ENCODE results near the gene PRM3.

DNA sequence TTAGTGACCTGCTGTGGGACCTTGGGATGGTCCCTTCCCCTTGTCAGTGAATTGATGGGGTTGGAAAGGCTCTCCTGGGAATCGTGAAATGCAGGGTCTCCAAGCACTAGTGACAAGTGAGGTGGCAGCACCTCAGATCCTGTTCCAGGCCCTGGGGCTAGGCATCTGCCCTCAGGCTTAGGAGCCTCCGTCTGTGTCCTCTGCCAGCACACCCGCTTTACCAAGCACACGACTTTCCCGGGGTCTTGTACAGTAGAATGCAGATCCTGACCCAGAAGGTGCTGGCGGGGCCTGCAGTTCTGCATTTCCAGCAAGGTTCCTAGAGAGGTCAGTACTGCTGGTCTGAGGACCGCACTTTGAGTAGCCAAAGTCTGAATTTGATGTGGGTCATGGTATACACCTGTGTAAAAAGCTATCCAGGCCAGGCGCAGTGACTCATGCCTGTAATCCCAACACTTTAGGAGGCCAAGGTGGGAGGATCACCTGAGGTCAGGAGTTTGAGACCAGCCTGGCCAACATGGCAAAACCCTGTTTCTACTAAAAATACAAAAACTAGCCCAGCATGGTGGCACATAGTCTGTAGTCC is 41.0 kb upstream of the PRM3 start:
- TF ChIP-seq, protein P1, sequence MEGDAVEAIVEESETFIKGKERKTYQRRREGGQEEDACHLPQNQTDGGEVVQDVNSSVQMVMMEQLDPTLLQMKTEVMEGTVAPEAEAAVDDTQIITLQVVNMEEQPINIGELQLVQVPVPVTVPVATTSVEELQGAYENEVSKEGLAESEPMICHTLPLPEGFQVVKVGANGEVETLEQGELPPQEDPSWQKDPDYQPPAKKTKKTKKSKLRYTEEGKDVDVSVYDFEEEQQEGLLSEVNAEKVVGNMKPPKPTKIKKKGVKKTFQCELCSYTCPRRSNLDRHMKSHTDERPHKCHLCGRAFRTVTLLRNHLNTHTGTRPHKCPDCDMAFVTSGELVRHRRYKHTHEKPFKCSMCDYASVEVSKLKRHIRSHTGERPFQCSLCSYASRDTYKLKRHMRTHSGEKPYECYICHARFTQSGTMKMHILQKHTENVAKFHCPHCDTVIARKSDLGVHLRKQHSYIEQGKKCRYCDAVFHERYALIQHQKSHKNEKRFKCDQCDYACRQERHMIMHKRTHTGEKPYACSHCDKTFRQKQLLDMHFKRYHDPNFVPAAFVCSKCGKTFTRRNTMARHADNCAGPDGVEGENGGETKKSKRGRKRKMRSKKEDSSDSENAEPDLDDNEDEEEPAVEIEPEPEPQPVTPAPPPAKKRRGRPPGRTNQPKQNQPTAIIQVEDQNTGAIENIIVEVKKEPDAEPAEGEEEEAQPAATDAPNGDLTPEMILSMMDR (IDR thresholded peaks at IDR 0.05), result no peak
- no peak for TF ChIP-seq POLR2A (IDR thresholded peaks at IDR 0.05)
